Fibroblast of lung (primary cell): ENCODE measurements around the gene PPM1H. TPM values are rescaled to one million over a fixed set of nuclear protein-coding genes. Genes with fewer than 3 reads are reported as not detected.

ENCODE experiments used
- DNase-seq, 2 donors: peaks; one replicate each; pipeline versions ENCODE4 v3.0.0 to v3.0.0-alpha.2; 2010; ENCODE audit warnings: low read depth in 2 of 2
- H2AFZ ChIP-seq: 2 replicates; pipeline ENCODE4 v1.5.1; 2012; ENCODE audit warnings: low read length, control low read depth, inconsistent platforms
- H3K27ac ChIP-seq: 2 replicates; pipeline ENCODE4 v1.5.1; 2011; ENCODE audit warnings: low read length, control low read depth; ENCODE audit not compliant: insufficient read depth
- H3K27me3 ChIP-seq: 2 replicates; pipeline ENCODE4 v1.5.1; 2011; ENCODE audit warnings: mild to moderate bottlenecking, low read length; ENCODE audit not compliant: control insufficient read depth, insufficient read depth
- H3K36me3 ChIP-seq: 2 replicates; pipeline ENCODE4 v1.5.1; 2011; ENCODE audit warnings: low read length; ENCODE audit not compliant: control insufficient read depth, insufficient read depth
- H3K4me1 ChIP-seq: 2 replicates; pipeline ENCODE4 v1.5.1; 2011; ENCODE audit warnings: low read length; ENCODE audit not compliant: control insufficient read depth, insufficient read depth; ENCODE audit errors: extremely low read depth
- H3K4me2 ChIP-seq: 2 replicates; pipeline ENCODE4 v1.5.1; 2011; ENCODE audit warnings: low read length, control low read depth; ENCODE audit not compliant: insufficient read depth; ENCODE audit errors: extremely low read depth
- H3K4me3 ChIP-seq, 4 experiments: fragments of 200-600 bp in 1 of 4; sonication (generic) in 1 of 4; replicated peaks in 1 of 4; 2 replicates each; pipeline ENCODE4 v1.5.1; 2011 to 2016; ENCODE audit warnings: low read length in 4 of 4, low read depth in 3 of 4, mild to moderate bottlenecking in 3 of 4, control low read depth in 2 of 4, inconsistent platforms in 1 of 4, mixed read lengths in 1 of 4; ENCODE audit not compliant: insufficient read depth in 1 of 4; ENCODE audit errors: control extremely low read depth in 1 of 4
- H3K79me2 ChIP-seq: 2 replicates; pipeline ENCODE4 v1.5.1; 2012; ENCODE audit warnings: mild to moderate bottlenecking, low read length, inconsistent platforms; ENCODE audit not compliant: control insufficient read depth, insufficient read depth
- H3K9ac ChIP-seq: 2 replicates; pipeline ENCODE4 v1.5.1; 2011; ENCODE audit warnings: mild to moderate bottlenecking, low read length, control low read depth; ENCODE audit not compliant: insufficient read depth
- H3K9me3 ChIP-seq: 2 replicates; pipeline ENCODE4 v1.5.1; 2012; ENCODE audit warnings: low read depth, low read length; ENCODE audit not compliant: control insufficient read depth, insufficient read depth
- H4K20me1 ChIP-seq: 2 replicates; pipeline ENCODE4 v1.5.1; 2011; ENCODE audit warnings: low read length; ENCODE audit not compliant: control insufficient read depth, insufficient read depth; ENCODE audit errors: extremely low read depth
- CTCF ChIP-seq, 2 donors: IDR thresholded peaks in 1 of 2; conservative IDR thresholded peaks in 1 of 2; 1 replicate in 1 of 2; 2 replicates in 1 of 2; pipeline ENCODE4 v1.5.1; 2011 to 2012; ENCODE audit warnings: low read length in 2 of 2, control low read depth in 1 of 2, inconsistent platforms in 1 of 2, low read depth in 1 of 2, mild to moderate bottlenecking in 1 of 2
- EZH2 ChIP-seq: IDR thresholded peaks from 2 replicates; pipeline ENCODE4 v1.5.1; 2012; ENCODE audit warnings: low read length, control low read depth, mild to moderate bottlenecking; ENCODE audit errors: missing control alignments
- polyA plus RNA-seq, 2 donors: library from polyadenylated mRNA; depleted of rRNA in 1 of 2; stranded (reverse) in 1 of 2; unstranded in 1 of 2; fragments of >200 nt; gene quantifications; 2 replicates each; pipeline ENCODE4 v1.2.1, GENCODE V29; 2011 to 2012; ENCODE audit warnings: missing spikeins in 1 of 2
- total RNA-seq: library from RNA; depleted of rRNA; stranded (reverse); fragments of >200 nt; gene quantifications from 2 replicates; pipeline ENCODE4 v1.2.1, GENCODE V29; 2014

Gene PPM1H
- total and polyA plus RNA-seq, 2 donors (not counting 1 experiment from before 2014, with no cell fraction given): 0.57 to 3.1 TPM

GRCh38 chr12:62778187-62778586 lies 156.8 kb downstream of the PPM1H start:
- no peak overlapping the region for H3K27ac ChIP-seq
- H3K4me3 ChIP-seq: no peak overlapping the region
- H3K27me3 ChIP-seq: no peaks in the 10 kb centered on the region
- H3K9me3 ChIP-seq: no peaks in the 10 kb centered on the region
- H4K20me1 ChIP-seq: no peaks in the 10 kb centered on the region
- no peak overlapping the region for H2AFZ ChIP-seq
- no peak for DNase-seq
- no peak overlapping the region for H3K4me2 ChIP-seq
- H3K9ac ChIP-seq: no peak overlapping the region
- no peaks in the 10 kb centered on the region for H3K79me2 ChIP-seq
- H3K4me1 ChIP-seq: no peaks in the 10 kb centered on the region
- H3K36me3 ChIP-seq: no peaks in the 10 kb centered on the region
- no peak for TF ChIP-seq CTCF (conservative IDR thresholded peaks at IDR 0.05 in 1 of 2, IDR thresholded peaks at IDR 0.05 in 1 of 2; ENCODE audit: low read depth in 1 of 2, low read length in 2 of 2)
- no peak for TF ChIP-seq EZH2

- H3K79me2 ChIP-seq: no peaks in the 10 kb centered on the region
- no peak overlapping the region for H3K4me2 ChIP-seq
- no peaks in the 10 kb centered on the region for H3K36me3 ChIP-seq
- H4K20me1 ChIP-seq: no peaks in the 10 kb centered on the region
- no peak overlapping the region for H2AFZ ChIP-seq
- no peaks in the 10 kb centered on the region for H3K9me3 ChIP-seq
- no peak for DNase-seq
- H3K9ac ChIP-seq: no peak overlapping the region
- H3K4me1 ChIP-seq: no peaks in the 10 kb centered on the region
- no peak overlapping the region for H3K27ac ChIP-seq
- TF ChIP-seq CTCF (conservative IDR thresholded peaks at IDR 0.05 in 1 of 2, IDR thresholded peaks at IDR 0.05 in 1 of 2; ENCODE audit: low read depth in 1 of 2, low read length in 2 of 2) (no peak), EZH2 (no peak)
- no peak overlapping the region for H3K4me3 ChIP-seq
- H3K27me3 ChIP-seq: no peaks in the 10 kb centered on the region
These were observed 158.0 kb downstream of the PPM1H start for GRCh38 chr12:62776997-62777396.

GRCh38 chr12:62776575-62776974 lies 158.4 kb downstream of the PPM1H start:
- Histone ChIP-seq H3K9ac (no peak overlapping the region), H3K4me2 (no peak overlapping the region), H4K20me1 (no peaks in the 10 kb centered on the region), H3K27me3 (no peaks in the 10 kb centered on the region), H3K79me2 (no peaks in the 10 kb centered on the region), H3K27ac (no peak overlapping the region), H3K36me3 (no peaks in the 10 kb centered on the region), H3K9me3 (no peaks in the 10 kb centered on the region), H3K4me1 (no peaks in the 10 kb centered on the region), H2AFZ (no peak overlapping the region), H3K4me3 (no peak overlapping the region)
- DNase-seq: no peak
- TF ChIP-seq CTCF (conservative IDR thresholded peaks at IDR 0.05 in 1 of 2, IDR thresholded peaks at IDR 0.05 in 1 of 2; ENCODE audit: low read depth in 1 of 2, low read length in 2 of 2): no peak
- TF ChIP-seq EZH2: no peak
